NCI-H460 (cell line): ENCODE measurements around the gene FGF18. TPM values are rescaled to one million over a fixed set of nuclear protein-coding genes. Genes with fewer than 3 reads are reported as not detected.
"Not testable (repeated sequence)": the region's sequence is repeated elsewhere in the genome, so short reads cannot be mapped to it uniquely, and the experiment has no call there.

ENCODE experiments used
- DNase-seq: peaks from one replicate; pipeline ENCODE4 v3.0.0-alpha.2; 2016; ENCODE audit warnings: low read depth; ENCODE audit errors: extremely low read depth
- polyA plus RNA-seq: library from polyadenylated mRNA; depleted of rRNA; stranded (reverse); fragments of >200 nt; gene quantifications from 2 replicates; pipeline ENCODE4 v1.2.3, GENCODE V29; 2014; cell fraction: nucleus; rRNA removed
- total RNA-seq: library from RNA; depleted of rRNA; stranded (reverse); fragments of >200 nt; shearing (Covaris generic); gene quantifications from 2 replicates; pipeline ENCODE4 v1.2.3, GENCODE V29; 2014; rRNA removed

Gene FGF18
- not detected in 2 replicates for total RNA-seq
- not detected in 2 replicates for polyA plus RNA-seq

- DNase-seq, result no peak
Measured at GRCh38 chr5:171418982-171419687, at the start of gene FGF18. Gene FGF18 (plus strand): TSS chr5:171419647. CDS start chr5:171420200, 553 bp downstream.

- DNase-seq, result no peak
Measured at GRCh38 chr5:171369898-171370297, 49.5 kb upstream of the FGF18 start.

- not testable (repeated sequence) for DNase-seq
Measured at GRCh38 chr5:171370881-171371280, 48.6 kb upstream of the FGF18 start.

- no peak for DNase-seq
Measured at GRCh38 chr5:171371326-171371725, 48.1 kb upstream of the FGF18 start.

GRCh38 chr5:171379961-171380360, 39.5 kb upstream of the FGF18 start:
- DNase-seq, result no peak

GRCh38 chr5:171384416-171384815, 35.0 kb upstream of the FGF18 start:
- DNase-seq, result not testable (repeated sequence)

GRCh38 chr5:171384999-171385398, 34.4 kb upstream of the FGF18 start:
- not testable (repeated sequence) for DNase-seq

- DNase-seq, result no peak
Measured at GRCh38 chr5:171386006-171386671, 33.3 kb upstream of the FGF18 start.

- DNase-seq, result no peak
Measured at GRCh38 chr5:171386861-171387344, 32.5 kb upstream of the FGF18 start.

- DNase-seq, result peak; percentile 98
Measured at GRCh38 chr5:171387345-171387969, 32.0 kb upstream of the FGF18 start, which contains the start of gene NPM1. Gene NPM1 (plus strand): TSS chr5:171387849. CDS start chr5:171387949, 100 bp downstream.

- peak; percentile 78 for DNase-seq
Measured at GRCh38 chr5:171387970-171388815, 31.3 kb upstream of the FGF18 start.

GRCh38 chr5:171388816-171389168, 30.7 kb upstream of the FGF18 start:
- DNase-seq, result no peak

- no peak for DNase-seq
Measured at GRCh38 chr5:171390883-171391677, 28.4 kb upstream of the FGF18 start.

- DNase-seq, result no peak
Measured at GRCh38 chr5:171391996-171392577, 27.4 kb upstream of the FGF18 start.

- DNase-seq, result no peak
Measured at GRCh38 chr5:171392585-171393159, 26.8 kb upstream of the FGF18 start.

GRCh38 chr5:171395042-171395441, 24.4 kb upstream of the FGF18 start:
- no peak for DNase-seq

GRCh38 chr5:171396583-171396982, 22.9 kb upstream of the FGF18 start:
- not testable (repeated sequence) for DNase-seq

- DNase-seq, result no peak
Measured at GRCh38 chr5:171397190-171397589, 22.3 kb upstream of the FGF18 start.

- no peak for DNase-seq
Measured at GRCh38 chr5:171397599-171397998, 21.8 kb upstream of the FGF18 start.
